ENCODE measurements around the gene FAAH2. TPM values are rescaled to one million over a fixed set of nuclear protein-coding genes. Genes with fewer than 3 reads are reported as not detected.

The FAAH2 gene
- total RNA-seq, 3 donors from 2014 or later = 4.7 to 11.6 (median 7.2) TPM

- no peak for ATAC-seq
- intact Hi-C loops (cut with DNase I, micrococcal nuclease) = no loop called here
- H3K4me3 ChIP-seq = no peak overlapping the region
- no peak for DNase-seq
- no peak for TF ChIP-seq CTCF (IDR thresholded peaks at IDR 0.05)
- no peaks in the 10 kb centered on the region for H3K9me3 ChIP-seq
- H3K4me1 ChIP-seq (ENCODE audit: low read depth) = no peaks in the 10 kb centered on the region
- no peaks in the 10 kb centered on the region for H3K36me3 ChIP-seq (ENCODE audit: low read depth)
Observed at GRCh38 chrX:57266871-57267270, 19.6 kb upstream of the FAAH2 start.

- Histone ChIP-seq H3K4me1 (ENCODE audit: low read depth) (no peaks in the 10 kb centered on the region), H3K4me3 (no peak overlapping the region), H3K9me3 (no peaks in the 10 kb centered on the region), H3K36me3 (ENCODE audit: low read depth) (no peaks in the 10 kb centered on the region)
- DNase-seq (no peak), ATAC-seq (no peak)
- TF ChIP-seq CTCF (IDR thresholded peaks at IDR 0.05) = no peak
- intact Hi-C loops (cut with DNase I, micrococcal nuclease) = no loop called here
Observed at GRCh38 chrX:57267308-57267707, 19.2 kb upstream of the FAAH2 start.

- intact Hi-C loops (cut with DNase I, micrococcal nuclease) = no loop called here
- DNase-seq (no peak), ATAC-seq (no peak)
- TF ChIP-seq CTCF (IDR thresholded peaks at IDR 0.05) = no peak
- Histone ChIP-seq H3K36me3 (ENCODE audit: low read depth) (no peaks in the 10 kb centered on the region), H3K4me1 (ENCODE audit: low read depth) (no peaks in the 10 kb centered on the region), H3K9me3 (peaks cover 7% of the 10 kb centered on the region), H3K4me3 (no peak overlapping the region)
Observed at GRCh38 chrX:57270980-57271379, 15.5 kb upstream of the FAAH2 start.

- no peak for DNase-seq
- Histone ChIP-seq H3K4me1 (ENCODE audit: low read depth) (no peaks in the 10 kb centered on the region), H3K9me3 (peaks cover 3% of the 10 kb centered on the region), H3K4me3 (no peak overlapping the region), H3K36me3 (ENCODE audit: low read depth) (no peaks in the 10 kb centered on the region)
- intact Hi-C loops (cut with DNase I, micrococcal nuclease) = no loop called here
- no peak for ATAC-seq
- TF ChIP-seq CTCF (IDR thresholded peaks at IDR 0.05) = no peak
Observed at GRCh38 chrX:57282568-57282967, 3.9 kb upstream of the FAAH2 start.

- DNase-seq (no peak), ATAC-seq (no peak)
- no peaks in the 10 kb centered on the region for H3K4me1 ChIP-seq (ENCODE audit: low read depth)
- H3K36me3 ChIP-seq (ENCODE audit: low read depth) = no peaks in the 10 kb centered on the region
- no peaks in the 10 kb centered on the region for H3K9me3 ChIP-seq
- intact Hi-C loops (cut with DNase I, micrococcal nuclease) = no loop called here
- H3K4me3 ChIP-seq = no peak overlapping the region
- TF ChIP-seq CTCF (IDR thresholded peaks at IDR 0.05) = no peak
Observed at GRCh38 chrX:57285001-57285400, 1.5 kb upstream of the FAAH2 start.

- DNase-seq = no peak
- TF ChIP-seq CTCF (IDR thresholded peaks at IDR 0.05) = no peak
- Histone ChIP-seq H3K36me3 (ENCODE audit: low read depth) (no peaks in the 10 kb centered on the region), H3K4me1 (ENCODE audit: low read depth) (no peaks in the 10 kb centered on the region), H3K4me3 (no peak overlapping the region), H3K9me3 (no peaks in the 10 kb centered on the region)
- ATAC-seq = no peak
- intact Hi-C loops (cut with DNase I, micrococcal nuclease) = no loop called here
Observed at GRCh38 chrX:57289089-57289488, 2.6 kb downstream of the FAAH2 start.
